GM21576 (cell line): ENCODE measurements around the gene KDM6A.
"Not testable (repeated sequence)": the region's sequence is repeated elsewhere in the genome, so short reads cannot be mapped to it uniquely, and the experiment has no call there.

Experiments
- ATAC-seq: cut with Tn5 transposase; IDR thresholded peaks from one replicate; pipeline ENCODE4 v1.9.1; 2021; ENCODE audit warnings: mild to moderate bottlenecking, moderate library complexity; ENCODE audit not compliant: unreplicated experiment

Gene KDM6A

GRCh38 chrX:45070116-45071007 lies 197.4 kb downstream of the KDM6A start:
- peak; percentile 66 for ATAC-seq

- ATAC-seq = not testable (repeated sequence)
Observed at GRCh38 chrX:45073011-45073410, 200.0 kb downstream of the KDM6A start.

GRCh38 chrX:45077748-45078424 lies 204.9 kb downstream of the KDM6A start:
- peak; percentile 73 for ATAC-seq

- ATAC-seq = no peak
Observed at GRCh38 chrX:45083314-45083713, 210.3 kb downstream of the KDM6A start.

DNA sequence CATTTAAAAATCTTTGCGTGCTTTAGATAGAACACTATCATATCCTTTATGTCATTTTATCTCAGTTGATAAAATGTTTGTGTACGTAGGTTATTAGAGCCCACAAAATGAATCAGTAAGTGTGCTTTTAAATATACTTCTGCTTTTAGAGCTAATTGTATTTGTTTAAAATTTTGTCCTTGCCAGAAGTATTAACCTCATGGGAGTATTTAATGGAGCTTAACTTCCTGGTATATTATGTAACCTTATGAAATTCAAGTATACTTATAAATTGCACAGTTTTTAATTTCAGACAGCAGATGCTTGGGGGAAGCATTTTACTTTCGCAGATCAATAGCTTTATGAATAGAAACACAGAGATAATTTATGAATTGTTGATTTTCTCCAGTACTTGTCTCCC lies 237.5 kb downstream of the KDM6A start:
- ATAC-seq = no peak

DNA sequence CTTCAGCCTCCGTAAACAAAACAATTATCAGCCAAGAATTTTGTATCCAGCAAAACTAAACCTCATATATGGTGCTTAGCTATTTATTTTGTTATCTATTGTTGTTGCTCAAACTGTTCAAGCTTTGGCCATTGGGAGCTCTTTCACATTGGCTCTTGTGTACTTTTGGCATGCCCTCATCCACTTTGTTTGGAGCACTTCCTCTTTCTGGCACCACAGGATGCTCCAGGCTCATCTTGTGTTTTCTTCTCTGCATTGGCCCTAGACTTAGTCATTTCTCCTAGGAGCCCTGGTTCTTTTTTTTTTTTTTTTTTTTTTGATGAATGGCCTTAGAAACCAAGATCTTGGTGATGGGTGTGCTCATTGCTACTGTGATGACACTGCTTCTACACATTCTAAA lies 253.2 kb downstream of the KDM6A start:
- ATAC-seq = no peak

DNA sequence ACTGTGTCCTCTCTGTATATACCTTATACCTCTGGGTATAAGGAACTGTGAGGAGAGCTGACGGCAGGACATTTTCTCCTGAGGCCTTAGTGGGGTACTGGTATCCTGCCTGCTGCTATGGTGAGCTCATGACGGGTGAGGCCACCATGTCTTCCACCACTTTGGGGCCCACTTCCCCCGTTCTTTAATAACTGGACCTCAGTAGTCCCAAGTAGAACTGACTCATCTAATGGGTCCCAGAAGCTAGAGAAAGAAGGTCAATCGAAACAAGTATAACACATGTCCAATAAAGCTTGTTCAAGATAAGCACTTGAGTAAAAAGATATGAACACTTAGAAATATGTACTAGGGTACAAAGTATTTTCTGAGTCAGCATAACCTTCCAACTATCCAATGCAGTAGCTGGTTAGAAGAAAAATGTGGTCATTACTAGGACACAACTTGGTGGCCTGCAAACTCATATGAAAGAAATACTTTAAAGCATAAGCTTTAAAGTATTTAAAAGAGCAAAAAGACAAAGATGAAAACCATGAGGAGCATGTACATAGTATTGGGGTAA lies 256.0 kb downstream of the KDM6A start:
- no peak for ATAC-seq

DNA sequence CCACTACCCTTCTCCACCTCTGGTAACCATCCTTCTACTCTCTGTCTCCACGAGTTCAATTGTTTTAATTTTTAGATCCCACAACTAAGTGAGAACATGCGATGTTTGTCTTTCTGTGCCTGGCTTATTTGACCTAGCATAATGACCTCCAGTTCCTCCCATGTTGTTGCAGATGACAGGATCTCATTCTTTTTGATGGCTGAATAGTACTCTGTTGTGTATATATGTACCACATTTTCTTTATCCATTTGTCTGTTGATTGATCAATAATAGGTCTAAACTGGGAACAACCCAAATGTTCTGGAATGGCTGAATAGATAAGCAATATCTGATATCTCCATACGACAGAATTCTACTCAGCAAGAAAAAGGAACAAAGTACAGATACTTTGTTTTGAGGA lies 260.5 kb downstream of the KDM6A start:
- ATAC-seq = no peak

DNA sequence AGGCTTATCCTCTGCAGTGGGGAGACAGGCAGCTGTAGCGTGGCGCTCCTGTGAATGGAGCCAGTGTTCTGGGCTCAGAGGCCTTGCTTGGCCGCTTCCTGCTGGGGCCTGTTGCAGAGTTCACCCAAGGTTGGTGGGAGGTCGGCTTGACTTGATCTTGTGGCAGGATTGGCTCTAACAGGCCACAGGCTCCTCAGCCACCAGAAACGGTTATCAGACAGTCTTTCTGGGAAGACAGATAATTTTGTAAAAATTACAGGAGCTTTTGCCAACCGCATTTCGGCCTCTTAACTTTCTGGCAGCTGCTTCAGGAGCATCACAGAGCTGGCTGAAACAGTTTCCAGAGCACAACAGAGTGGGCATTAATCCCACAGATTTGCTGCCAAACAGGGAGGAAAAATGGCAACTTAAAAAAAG lies 261.3 kb downstream of the KDM6A start:
- ATAC-seq = no peak

GRCh38 chrX:45134775-45135174 lies 261.8 kb downstream of the KDM6A start:
- ATAC-seq = no peak

GRCh38 chrX:45135391-45136075 lies 262.5 kb downstream of the KDM6A start:
- not testable (repeated sequence) for ATAC-seq

DNA sequence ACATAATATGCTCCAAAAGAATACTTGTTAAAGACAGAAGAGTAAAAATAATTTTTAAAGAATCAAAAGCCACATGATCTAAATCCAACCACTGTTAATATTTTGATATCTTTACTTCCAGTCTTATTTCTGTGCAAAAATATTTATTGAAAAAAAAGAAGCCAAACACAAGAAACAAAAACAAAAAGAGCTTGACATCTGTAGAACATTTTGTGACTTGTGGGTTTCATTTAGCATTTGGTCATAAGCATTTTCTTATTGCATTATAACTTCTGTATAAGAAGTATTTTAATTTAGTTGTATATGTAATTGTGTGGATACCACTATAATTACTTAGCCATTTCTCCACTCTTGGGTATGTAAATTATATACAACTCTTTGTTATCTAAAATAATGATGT lies 264.5 kb downstream of the KDM6A start:
- no peak for ATAC-seq

DNA sequence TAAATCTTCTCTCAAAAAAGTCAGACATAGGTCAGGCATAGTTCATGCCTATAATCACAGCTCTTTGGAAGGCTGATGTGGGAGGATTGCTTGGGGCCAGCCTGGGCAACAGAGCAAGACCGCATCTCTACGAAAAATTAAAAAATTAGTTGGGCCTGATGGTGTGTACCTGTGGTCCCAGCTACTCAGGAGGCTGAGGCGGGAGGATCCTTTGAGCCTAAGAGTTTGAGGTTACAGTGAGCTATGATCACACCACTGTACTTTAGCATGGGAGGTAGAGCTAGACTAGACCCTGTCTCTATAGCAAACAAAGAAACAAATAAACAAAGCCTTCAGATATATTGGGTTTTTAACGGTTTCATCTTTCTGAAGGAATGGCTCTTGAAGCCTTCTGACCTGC lies 265.5 kb downstream of the KDM6A start:
- ATAC-seq = no peak

- no peak for ATAC-seq
Observed at GRCh38 chrX:45140812-45141211, 267.8 kb downstream of the KDM6A start.

- ATAC-seq = no peak
Observed at GRCh38 chrX:45142185-45142584, 269.2 kb downstream of the KDM6A start.

GRCh38 chrX:45143455-45143854 lies 270.5 kb downstream of the KDM6A start:
- no peak for ATAC-seq

DNA sequence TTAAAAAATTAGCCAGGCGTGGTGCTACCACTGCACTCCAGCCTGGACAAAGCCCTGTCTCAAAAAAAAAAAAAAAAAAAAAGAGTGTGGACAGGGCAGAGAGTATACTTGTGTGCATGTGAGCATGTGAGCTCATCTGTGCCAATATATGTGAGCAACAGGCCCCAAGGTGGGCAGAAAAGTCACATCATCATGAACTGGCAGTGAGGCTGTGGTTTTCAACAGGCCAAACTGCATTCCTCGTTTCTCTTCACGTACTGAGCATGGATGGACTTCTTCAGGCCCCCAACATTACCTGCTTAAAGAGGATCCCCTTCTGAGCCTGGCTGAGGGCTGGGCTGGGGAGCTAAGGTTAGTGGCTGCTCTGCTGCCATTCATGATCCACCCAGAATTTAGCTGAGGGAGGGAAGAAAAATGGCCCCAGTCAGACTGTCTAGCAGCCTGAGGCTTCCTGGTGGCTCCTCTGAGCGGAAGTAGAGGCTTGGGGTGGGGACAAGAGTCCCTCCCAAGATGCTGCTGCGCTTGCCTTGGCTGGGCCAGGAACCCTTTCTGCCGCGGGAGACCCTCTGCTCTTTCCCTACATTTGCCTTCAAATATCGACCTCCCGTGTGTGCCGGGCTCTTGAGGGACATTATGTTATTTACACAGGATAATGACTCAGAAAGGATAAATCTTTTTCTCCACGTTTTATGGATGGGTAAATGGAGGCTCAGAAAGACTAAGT lies 272.7 kb downstream of the KDM6A start:
- no peak for ATAC-seq

- no peak for ATAC-seq
Observed at GRCh38 chrX:45150821-45151220, 277.8 kb downstream of the KDM6A start.

GRCh38 chrX:45154033-45154360 lies 281.0 kb downstream of the KDM6A start:
- ATAC-seq = no peak

GRCh38 chrX:45154462-45154861 lies 281.5 kb downstream of the KDM6A start:
- ATAC-seq = no peak

DNA sequence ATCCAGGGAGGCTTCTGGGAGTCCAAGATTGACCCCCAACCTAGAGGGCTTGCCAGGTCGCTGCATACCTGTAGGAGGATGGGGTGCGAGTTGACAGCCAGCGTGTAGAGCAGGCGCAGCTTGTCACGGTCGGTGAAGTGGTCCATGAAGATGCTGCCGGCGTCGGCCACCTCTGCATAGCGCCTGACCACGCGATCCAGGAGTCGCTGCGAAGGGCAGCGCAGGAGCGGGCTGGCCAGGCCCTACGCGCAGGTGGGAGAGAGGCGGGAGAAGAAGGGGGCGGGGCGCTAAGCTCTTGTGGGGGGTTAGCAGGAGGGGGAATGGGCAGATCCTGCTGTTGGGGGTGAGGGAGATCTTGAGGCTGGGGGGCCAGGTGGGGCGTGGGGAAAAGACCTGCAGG lies 284.7 kb downstream of the KDM6A start:
- ATAC-seq = no peak
